ENCODE results near the gene HSD11B2. TPM values are rescaled to one million over a fixed set of nuclear protein-coding genes. Genes with fewer than 3 reads are reported as not detected.

HSD11B2 gene
- total and polyA plus RNA-seq, 3 donors from 2014 or later = 4.9 to 11.5 (median 7.7) TPM

GRCh38 chr16:67415872-67416793, 14.8 kb upstream of the HSD11B2 start, which contains the start of gene ZDHHC1:
Gene ZDHHC1, minus strand, starts transcription at chr16:67416477. Its CDS starts 8,702 bp downstream, at chr16:67407775.
- H3K27me3 ChIP-seq = no peaks in the 10 kb centered on the region
- peak; percentile 81 for DNase-seq
- WGBS, 2 donors = 1 to 2% methylated on average over 51 to 52 of the region's 73 CpGs
- H3K27ac ChIP-seq = peak within 1 kb of the TSS; percentile 85 to 89
- no peaks in the 10 kb centered on the region for H3K36me3 ChIP-seq (ENCODE audit: low read depth, missing control alignments)
- no peak for TF ChIP-seq POLR2A (IDR thresholded peaks at IDR 0.05)
- TF ChIP-seq, protein P1, sequence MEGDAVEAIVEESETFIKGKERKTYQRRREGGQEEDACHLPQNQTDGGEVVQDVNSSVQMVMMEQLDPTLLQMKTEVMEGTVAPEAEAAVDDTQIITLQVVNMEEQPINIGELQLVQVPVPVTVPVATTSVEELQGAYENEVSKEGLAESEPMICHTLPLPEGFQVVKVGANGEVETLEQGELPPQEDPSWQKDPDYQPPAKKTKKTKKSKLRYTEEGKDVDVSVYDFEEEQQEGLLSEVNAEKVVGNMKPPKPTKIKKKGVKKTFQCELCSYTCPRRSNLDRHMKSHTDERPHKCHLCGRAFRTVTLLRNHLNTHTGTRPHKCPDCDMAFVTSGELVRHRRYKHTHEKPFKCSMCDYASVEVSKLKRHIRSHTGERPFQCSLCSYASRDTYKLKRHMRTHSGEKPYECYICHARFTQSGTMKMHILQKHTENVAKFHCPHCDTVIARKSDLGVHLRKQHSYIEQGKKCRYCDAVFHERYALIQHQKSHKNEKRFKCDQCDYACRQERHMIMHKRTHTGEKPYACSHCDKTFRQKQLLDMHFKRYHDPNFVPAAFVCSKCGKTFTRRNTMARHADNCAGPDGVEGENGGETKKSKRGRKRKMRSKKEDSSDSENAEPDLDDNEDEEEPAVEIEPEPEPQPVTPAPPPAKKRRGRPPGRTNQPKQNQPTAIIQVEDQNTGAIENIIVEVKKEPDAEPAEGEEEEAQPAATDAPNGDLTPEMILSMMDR (IDR thresholded peaks at IDR 0.05) = peak; percentile 38 to 45 (median 42)
- H3K9me3 ChIP-seq = no peaks in the 10 kb centered on the region
- H3K4me3 ChIP-seq = peak within 1 kb of the TSS; percentile 71 to 85
- intact Hi-C loops (cut with DNase I; ENCODE audit: low total_unique reads) = no loop called here
- peaks cover 27% of the 10 kb centered on the region for H3K4me1 ChIP-seq

GRCh38 chr16:67417333-67418061, 13.4 kb upstream of the HSD11B2 start:
- H3K27ac ChIP-seq = no peak overlapping the region
- H3K9me3 ChIP-seq = no peaks in the 10 kb centered on the region
- H3K4me3 ChIP-seq = no peak overlapping the region
- TF ChIP-seq POLR2A (IDR thresholded peaks at IDR 0.05) = no peak
- TF ChIP-seq, protein P1 (IDR thresholded peaks at IDR 0.05) = no peak
- peaks cover 27% of the 10 kb centered on the region for H3K4me1 ChIP-seq
- no peaks in the 10 kb centered on the region for H3K27me3 ChIP-seq
- intact Hi-C loops (cut with DNase I; ENCODE audit: low total_unique reads) = no loop called here
- no peaks in the 10 kb centered on the region for H3K36me3 ChIP-seq (ENCODE audit: low read depth, missing control alignments)
- WGBS, 2 donors = 58 to 79% methylated on average over 2 of the region's 2 CpGs
- DNase-seq = no peak

DNA sequence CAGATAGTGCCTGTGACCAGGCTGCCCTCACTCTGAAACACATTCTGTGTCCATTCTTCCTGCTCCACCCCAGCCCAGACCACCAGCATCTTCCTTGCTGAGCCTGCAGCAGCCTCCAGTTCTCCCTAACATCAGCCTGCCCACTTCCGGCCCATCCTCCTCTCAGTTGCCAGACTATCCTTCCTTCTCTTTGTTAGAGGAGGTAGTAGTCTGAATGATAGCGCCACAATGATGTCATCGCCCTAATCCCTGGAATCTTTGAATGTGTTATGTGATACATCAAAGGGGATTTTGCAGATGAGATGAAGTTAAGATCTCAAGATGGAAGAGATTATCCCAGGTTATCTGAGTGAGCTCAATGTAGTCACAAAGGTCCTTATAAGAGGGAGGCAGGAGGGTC, 11.4 kb upstream of the HSD11B2 start:
- peaks cover 29% of the 10 kb centered on the region for H3K4me1 ChIP-seq
- DNase-seq = no peak
- H3K36me3 ChIP-seq (ENCODE audit: low read depth, missing control alignments) = no peaks in the 10 kb centered on the region
- H3K4me3 ChIP-seq = no peak overlapping the region
- TF ChIP-seq, protein P1 (IDR thresholded peaks at IDR 0.05) = no peak
- no peak for TF ChIP-seq POLR2A (IDR thresholded peaks at IDR 0.05)
- no peaks in the 10 kb centered on the region for H3K27me3 ChIP-seq
- no peak overlapping the region for H3K27ac ChIP-seq
- no peaks in the 10 kb centered on the region for H3K9me3 ChIP-seq
- intact Hi-C loops (cut with DNase I; ENCODE audit: low total_unique reads) = no loop called here
- 87 to 91% methylated on average over 3 of the region's 3 CpGs for WGBS, 2 donors

GRCh38 chr16:67419931-67420330, 11.0 kb upstream of the HSD11B2 start:
- 83 to 88% methylated on average over 3 of the region's 3 CpGs for WGBS, 2 donors
- no peaks in the 10 kb centered on the region for H3K9me3 ChIP-seq
- H3K36me3 ChIP-seq (ENCODE audit: low read depth, missing control alignments) = no peaks in the 10 kb centered on the region
- no peak overlapping the region for H3K4me3 ChIP-seq
- no peaks in the 10 kb centered on the region for H3K27me3 ChIP-seq
- TF ChIP-seq, protein P1 (IDR thresholded peaks at IDR 0.05) = no peak
- no peak for TF ChIP-seq POLR2A (IDR thresholded peaks at IDR 0.05)
- no peak for DNase-seq
- H3K4me1 ChIP-seq = peaks cover 25% of the 10 kb centered on the region
- intact Hi-C loops (cut with DNase I; ENCODE audit: low total_unique reads) = no loop called here
- no peak overlapping the region for H3K27ac ChIP-seq
